OCI-LY3 (cell line): ENCODE data around the gene SLC2A13.

Source experiments
- CTCF ChIP-seq: fragments of 200-600, 300-600 bp; sonication (generic); IDR thresholded peaks from 2 replicates; pipeline ENCODE4 v1.5.1; 2014; ENCODE audit warnings: antibody characterized with exemption, low read length, low read depth
- EZH2phosphoT487 ChIP-seq: fragments of 200-600 bp; shearing (Covaris generic); IDR thresholded peaks from 2 replicates; pipeline ENCODE4 v1.6.1; 2018; ENCODE audit warnings: antibody characterized with exemption, mixed run types, low read depth

DNA sequence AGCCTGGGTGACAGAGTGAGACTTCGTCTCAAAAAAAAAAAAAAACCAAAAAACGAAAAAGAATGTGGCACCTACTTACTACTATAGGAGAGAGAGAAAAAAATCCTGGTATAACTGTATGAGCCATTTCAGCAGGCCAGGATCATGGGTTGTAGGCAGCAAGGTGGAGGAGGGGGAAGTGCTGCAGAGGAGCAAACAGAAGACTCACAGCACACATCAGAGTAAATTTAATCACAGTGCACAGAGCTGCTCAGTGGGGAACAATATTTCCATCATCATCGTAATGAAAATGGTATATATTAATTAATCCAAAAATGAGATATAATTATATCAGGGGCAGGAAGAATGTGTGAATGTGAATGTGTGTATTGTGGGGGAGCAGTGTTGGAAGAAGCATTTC, 175.8 kb downstream of the SLC2A13 start:
- TF ChIP-seq CTCF (no peak), EZH2phosphoT487 (no peak)
